HCT116 (cell line): ENCODE results near the gene PANX2. TPM values are rescaled to one million over a fixed set of nuclear protein-coding genes. Genes with fewer than 3 reads are reported as not detected.

Experiments used
- ATAC-seq: fragments of 200-7000 bp; cut with Tn5 transposase; 2 replicates; pipeline ENCODE4 v1.9.1; 2020; ENCODE audit warnings: mild to moderate bottlenecking, moderate library complexity
- BruUV-seq: library from RNA; stranded (reverse); fragments of 400-500 nt; replicated peaks from 2 replicates; lab custom pipeline; 2021; lab: Mats Ljungman, UMichigan
- CTCF ChIA-PET: fragments of 300-600 bp; sonication (Branson Sonifier 250); formaldehyde crosslinking; loops from one replicate; lab custom pipeline; 2021; ENCODE audit warnings: antibody characterized with exemption; lab: Charles Lee
- POLR2A ChIA-PET: fragments of 300-600, 350-600 bp; sonication (Branson Sonifier 250); formaldehyde crosslinking; loops from one replicate; lab custom pipeline; 2021; ENCODE audit warnings: antibody characterized with exemption; lab: Charles Lee
- RAD21 ChIA-PET, 2 experiments: fragments of 300-600 bp; sonication (Branson Sonifier 250); formaldehyde crosslinking; loops; one replicate each; lab custom pipeline; 2023; ENCODE audit warnings: low total read pairs in 2 of 2; ENCODE audit not compliant: uncharacterized antibody in 2 of 2, unreplicated experiment in 2 of 2, low non-redundant PET in 1 of 2; lab: Charles Lee
- DNase-seq: peaks from one replicate; pipeline ENCODE4 v3.0.0-alpha.2; 2010; ENCODE audit warnings: low read depth, low spot score
- H2AFZ ChIP-seq: fragments of 200-600 bp; shearing (Covaris generic), sonication (generic); 2 replicates; pipeline ENCODE4 v1.6.1; 2017; ENCODE audit warnings: low read depth, mixed run types, mixed read lengths, antibody characterized with exemption, low read length; ENCODE audit not compliant: poor library complexity, severe bottlenecking
- H3K27ac ChIP-seq: 2 replicates; pipeline ENCODE4 v1.5.1; 2012; ENCODE audit warnings: low read depth, low read length
- H3K27me3 ChIP-seq: fragments of 200-600 bp; sonication (generic); 2 replicates; pipeline ENCODE4 v1.6.1; 2016; ENCODE audit warnings: mixed run types, low read length, mixed read lengths; ENCODE audit not compliant: insufficient read depth
- H3K36me3 ChIP-seq, 2 experiments: fragments of 200-500 bp in 1 of 2; fragments of 200-600 bp in 1 of 2; sonication (Bioruptor generic) in 1 of 2; sonication (generic) in 1 of 2; 2 replicates each; pipeline versions ENCODE4 v1.5.1 to v1.6.1; 2014 to 2016; ENCODE audit warnings: low read length in 2 of 2, inconsistent platforms in 1 of 2, mixed read lengths in 1 of 2, mixed run types in 1 of 2; ENCODE audit not compliant: insufficient read depth in 2 of 2, control insufficient read depth in 1 of 2
- H3K4me1 ChIP-seq, 2 experiments: fragments of 200-600 bp in 1 of 2; sonication (generic) in 1 of 2; 2 replicates each; pipeline versions ENCODE4 v1.5.1 to v1.6.1; 2012 to 2017; ENCODE audit warnings: low read length in 2 of 2, inconsistent platforms in 1 of 2, mild to moderate bottlenecking in 1 of 2, mixed read lengths in 1 of 2, mixed run types in 1 of 2, moderate library complexity in 1 of 2; ENCODE audit not compliant: insufficient read depth in 2 of 2, control insufficient read depth in 1 of 2
- H3K4me2 ChIP-seq: fragments of 200-600 bp; sonication (generic); 2 replicates; pipeline ENCODE4 v1.6.1; 2017; ENCODE audit warnings: mixed run types, low read length, mixed read lengths
- H3K4me3 ChIP-seq, 2 experiments: fragments of 200-600 bp in 1 of 2; sonication (generic) in 1 of 2; replicated peaks in 1 of 2; 2 replicates each; pipeline ENCODE4 v1.5.1; 2011 to 2016; ENCODE audit warnings: low read length in 2 of 2, control low read depth in 1 of 2, low read depth in 1 of 2, mild to moderate bottlenecking in 1 of 2, mixed read lengths in 1 of 2, mixed run types in 1 of 2
- H3K79me2 ChIP-seq: fragments of 200-600 bp; sonication (generic); 2 replicates; pipeline ENCODE4 v1.6.1; 2017; ENCODE audit warnings: mild to moderate bottlenecking, mixed run types, low read length, moderate library complexity, mixed read lengths; ENCODE audit not compliant: insufficient read depth
- H3K9ac ChIP-seq: fragments of 200-600 bp; sonication (generic); 2 replicates; pipeline ENCODE4 v1.6.1; 2016; ENCODE audit warnings: low read length, mixed read lengths
- H3K9me2 ChIP-seq: fragments of 200-600 bp; sonication (generic), shearing (Covaris generic); 2 replicates; pipeline ENCODE4 v1.6.1; 2017; ENCODE audit warnings: mixed run types, mild to moderate bottlenecking, moderate library complexity; ENCODE audit not compliant: insufficient read depth
- H3K9me3 ChIP-seq, 2 experiments: fragments of 200-500 bp in 1 of 2; fragments of 200-600 bp in 1 of 2; sonication (Bioruptor generic) in 1 of 2; sonication (generic) in 1 of 2; 2 replicates each; pipeline ENCODE4 v1.6.1; 2014 to 2017; ENCODE audit warnings: low read length in 2 of 2, mixed read lengths in 2 of 2, inconsistent platforms in 1 of 2, low read depth in 1 of 2, mild to moderate bottlenecking in 1 of 2, mixed run types in 1 of 2, moderate library complexity in 1 of 2; ENCODE audit not compliant: control insufficient read depth in 1 of 2, insufficient read depth in 1 of 2
- H4K20me1 ChIP-seq: fragments of 200-600 bp; sonication (generic), shearing (Covaris generic); 2 replicates; pipeline ENCODE4 v1.6.1; 2017; ENCODE audit warnings: mixed run types, mild to moderate bottlenecking, moderate library complexity; ENCODE audit not compliant: insufficient read depth
- FOSL1 ChIP-seq: IDR thresholded peaks from 2 replicates; pipeline ENCODE4 v1.6.1; 2012; ENCODE audit warnings: low read depth
- JUND ChIP-seq: IDR thresholded peaks from 2 replicates; pipeline ENCODE4 v1.6.1; 2012
- MAX ChIP-seq: IDR thresholded peaks from 2 replicates; pipeline ENCODE4 v1.6.1; 2012
- ZBTB33 ChIP-seq: IDR thresholded peaks from 2 replicates; pipeline ENCODE4 v1.6.1; 2011; ENCODE audit warnings: mild to moderate bottlenecking, low read length, moderate library complexity; ENCODE audit not compliant: insufficient replicate concordance; ENCODE audit errors: extremely low read depth
- intact Hi-C: fragments of 100-400 bp; cut with micrococcal nuclease; formaldehyde crosslinking; loops from 2 replicates; pipeline ENCODE4 v1.10.0; 2022
- total RNA-seq: library from RNA; stranded (reverse); gene quantifications from one replicate; pipeline ENCODE4 v1.2.1, GENCODE V29; 2021; ENCODE audit not compliant: unreplicated experiment

Gene PANX2
- total RNA-seq, 1 experiment from 2014 or later = 8.0 TPM

GRCh38 chr22:50218996-50219727, 48.6 kb downstream of the PANX2 start:
- CTCF ChIA-PET = interaction anchor here (1.0 kb wide), 1 partner anchor 182 kb away, joined by 3 read pairs; no protein-coding TSS in a partner anchor
- Histone ChIP-seq H4K20me1 (no peaks in the 10 kb centered on the region), H3K4me2 (no peak overlapping the region), H3K4me3 (no peak overlapping the region), H3K27me3 (no peaks in the 10 kb centered on the region), H3K9me2 (no peaks in the 10 kb centered on the region), H3K9ac (0 out of 2 replicates have a peak overlapping the region, but pooled peaks have one; percentile 24), H3K4me1 (peaks cover 0 to 8% of the 10 kb centered on the region in 2 experiments; a peak in 3 of 4 replicates), H3K79me2 (peaks cover 5% of the 10 kb centered on the region; the same call in 1 of the 2 replicates), H3K36me3 (peaks cover 33 to 49% of the 10 kb centered on the region in 2 experiments; a peak in 3 of 4 replicates), H2AFZ (no peak overlapping the region), H3K27ac (peak overlapping the region; percentile 42; the same call in 1 of the 2 replicates), H3K9me3 (no peaks in the 10 kb centered on the region)
- RAD21 ChIA-PET = no interaction called here
- intact Hi-C loops = no loop called here
- peak; percentile 80 for ATAC-seq
- DNase-seq = peak; percentile 18
- POLR2A ChIA-PET = no interaction called here
- BruUV-seq = no TSS peak
- TF ChIP-seq FOSL1 (no peak), ZBTB33 (no peak), JUND (no peak), MAX (peak; percentile 70; the same call in 1 of the 2 replicates)
